Smooth muscle cell (in vitro differentiated cells): ENCODE measurements around the gene TFDP1. TPM values are rescaled to one million over a fixed set of nuclear protein-coding genes. Genes with fewer than 3 reads are reported as not detected.
"Not testable (repeated sequence)": the region's sequence is repeated elsewhere in the genome, so short reads cannot be mapped to it uniquely, and the experiment has no call there.

Experiments used
- DNase-seq: peaks from one replicate; lab custom pipeline; 2025; ENCODE audit not compliant: unreplicated experiment; lab: John Stamatoyannopoulos, UW
- H2AFZ ChIP-seq: fragments of 200-600 bp; sonication (generic); 2 replicates; pipeline ENCODE4 v1.6.0; 2016; ENCODE audit warnings: antibody characterized with exemption, low read depth, mild to moderate bottlenecking
- H3F3A ChIP-seq: fragments of 200-600 bp; sonication (generic); 2 replicates; pipeline ENCODE4 v1.6.0; 2017; ENCODE audit warnings: antibody characterized with exemption, low read depth
- H3K27ac ChIP-seq: fragments of 200-600 bp; sonication (generic); 2 replicates; pipeline ENCODE4 v1.5.1; 2016; ENCODE audit warnings: low read depth, mild to moderate bottlenecking
- H3K27me3 ChIP-seq: fragments of 200-600 bp; sonication (generic); 2 replicates; pipeline ENCODE4 v1.6.1; 2016; ENCODE audit warnings: low read depth, mild to moderate bottlenecking
- H3K36me3 ChIP-seq: fragments of 200-600 bp; sonication (generic); 2 replicates; pipeline ENCODE4 v1.5.1; 2016; ENCODE audit warnings: low read depth
- H3K4me1 ChIP-seq: fragments of 200-600 bp; sonication (generic); 2 replicates; pipeline ENCODE4 v1.5.1; 2016; ENCODE audit warnings: low read depth
- H3K4me2 ChIP-seq: fragments of 200-600 bp; sonication (generic); 2 replicates; pipeline ENCODE4 v1.6.0; 2016; ENCODE audit warnings: mild to moderate bottlenecking
- H3K4me3 ChIP-seq: fragments of 200-600 bp; sonication (generic); 2 replicates; pipeline ENCODE4 v1.5.1; 2016; ENCODE audit warnings: mild to moderate bottlenecking
- H3K79me2 ChIP-seq: fragments of 200-600 bp; sonication (generic); 2 replicates; pipeline ENCODE4 v1.6.0; 2016; ENCODE audit warnings: low read depth, mild to moderate bottlenecking
- H3K9ac ChIP-seq: fragments of 200-600 bp; sonication (generic); 2 replicates; pipeline ENCODE4 v1.6.0; 2016; ENCODE audit warnings: low read depth
- H3K9me3 ChIP-seq: fragments of 200-600 bp; sonication (generic); replicated peaks from 2 replicates; pipeline ENCODE4 v1.5.1; 2016; ENCODE audit warnings: low read depth
- H4K20me1 ChIP-seq: fragments of 200-600 bp; sonication (generic); 2 replicates; pipeline ENCODE4 v1.6.0; 2016; ENCODE audit warnings: low read depth
- WGBS: methylation state at CpG from one replicate; pipeline ENCODE4 v1.1.7; 2016; ENCODE audit warnings: low lambda C conversion rate; 5-methylcytosine and 5-hydroxymethylcytosine counted together
- polyA plus RNA-seq: library from polyadenylated mRNA; unstranded; fragments of >200 nt; fragmentation: Nextera tagmentation; extraction: Ambion mirVana; gene quantifications from 2 replicates; pipeline ENCODE4 v1.2.1, GENCODE V29; 2016
- total RNA-seq: library from RNA; depleted of rRNA; stranded (reverse); fragments of >200 nt; gene quantifications from 2 replicates; pipeline ENCODE4 v1.2.3, GENCODE V29; 2014
- TF ChIP-seq, protein P1 (sequence below): fragments of 200-600 bp; sonication (generic); IDR thresholded peaks from 2 replicates; pipeline ENCODE4 v1.5.1; 2017; ENCODE audit warnings: borderline replicate concordance, mild to moderate bottlenecking, antibody characterized with exemption; ENCODE audit not compliant: insufficient read depth, poor library complexity, severe bottlenecking

Gene TFDP1
- total and polyA plus RNA-seq, 2 experiments from 2014 or later = 52.8 to 53.6 TPM

DNA sequence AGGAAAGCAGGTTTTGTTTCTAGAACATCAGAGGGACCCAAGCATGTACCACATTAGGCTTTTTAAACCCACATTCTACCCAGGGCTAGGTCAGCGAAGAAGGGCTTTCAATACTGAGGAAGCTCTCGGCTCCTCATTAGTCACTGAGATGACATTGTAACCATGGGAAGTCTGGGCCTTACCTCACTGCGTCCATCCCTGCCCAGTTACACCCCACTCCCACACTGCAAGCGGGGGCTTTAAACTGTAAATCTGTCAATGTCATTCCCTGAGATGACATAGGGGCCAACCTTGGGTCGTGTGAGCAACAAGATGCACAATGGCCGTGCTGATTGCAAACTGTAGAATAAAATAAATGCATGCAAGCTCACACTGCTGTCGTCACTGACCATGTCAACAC, 21.7 kb upstream of the TFDP1 start:
- TF ChIP-seq, protein P1, sequence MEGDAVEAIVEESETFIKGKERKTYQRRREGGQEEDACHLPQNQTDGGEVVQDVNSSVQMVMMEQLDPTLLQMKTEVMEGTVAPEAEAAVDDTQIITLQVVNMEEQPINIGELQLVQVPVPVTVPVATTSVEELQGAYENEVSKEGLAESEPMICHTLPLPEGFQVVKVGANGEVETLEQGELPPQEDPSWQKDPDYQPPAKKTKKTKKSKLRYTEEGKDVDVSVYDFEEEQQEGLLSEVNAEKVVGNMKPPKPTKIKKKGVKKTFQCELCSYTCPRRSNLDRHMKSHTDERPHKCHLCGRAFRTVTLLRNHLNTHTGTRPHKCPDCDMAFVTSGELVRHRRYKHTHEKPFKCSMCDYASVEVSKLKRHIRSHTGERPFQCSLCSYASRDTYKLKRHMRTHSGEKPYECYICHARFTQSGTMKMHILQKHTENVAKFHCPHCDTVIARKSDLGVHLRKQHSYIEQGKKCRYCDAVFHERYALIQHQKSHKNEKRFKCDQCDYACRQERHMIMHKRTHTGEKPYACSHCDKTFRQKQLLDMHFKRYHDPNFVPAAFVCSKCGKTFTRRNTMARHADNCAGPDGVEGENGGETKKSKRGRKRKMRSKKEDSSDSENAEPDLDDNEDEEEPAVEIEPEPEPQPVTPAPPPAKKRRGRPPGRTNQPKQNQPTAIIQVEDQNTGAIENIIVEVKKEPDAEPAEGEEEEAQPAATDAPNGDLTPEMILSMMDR = no peak
- 77% methylated on average over 7 of the region's 7 CpGs for WGBS

DNA sequence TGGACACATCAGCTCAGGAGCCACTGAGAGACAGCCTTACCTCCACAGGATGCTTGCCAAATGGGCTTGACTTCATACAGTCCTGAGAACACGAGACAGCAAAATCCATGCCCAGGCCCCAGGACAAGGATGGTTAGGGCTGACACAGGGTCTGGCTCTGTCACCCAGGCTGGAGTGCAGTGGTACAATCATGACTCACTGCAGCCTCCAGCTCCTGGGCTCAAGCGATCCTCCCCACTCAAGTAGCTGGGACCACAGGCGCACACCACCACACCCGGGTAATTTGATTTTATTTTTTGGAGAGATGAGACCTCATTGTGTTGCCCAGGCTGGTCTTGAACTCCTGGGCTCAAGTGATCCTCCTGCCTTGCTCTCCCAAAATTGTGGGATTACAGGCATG, 21.0 kb upstream of the TFDP1 start:
- H2AFZ ChIP-seq, DNase-seq, H4K20me1 ChIP-seq, H3K27ac ChIP-seq, H3K79me2 ChIP-seq, H3K4me1 ChIP-seq, H3K36me3 ChIP-seq, H3K9ac ChIP-seq, H3K4me2 ChIP-seq, H3K4me3 ChIP-seq, H3F3A ChIP-seq, H3K9me3 ChIP-seq, H3K27me3 ChIP-seq: not testable (repeated sequence)
- 73% methylated on average over 4 of the region's 4 CpGs for WGBS

More for the DNA sequence above, 21.7 kb upstream of the TFDP1 start:
- no peak overlapping the region for H2AFZ ChIP-seq
- H3K79me2 ChIP-seq = no peaks in the 10 kb centered on the region
- H3K27ac ChIP-seq = no peak overlapping the region
- H3K9ac ChIP-seq = no peak overlapping the region
- no peaks in the 10 kb centered on the region for H3K4me1 ChIP-seq
- H3K27me3 ChIP-seq = no peaks in the 10 kb centered on the region
- H4K20me1 ChIP-seq = no peaks in the 10 kb centered on the region
- no peaks in the 10 kb centered on the region for H3F3A ChIP-seq
- H3K36me3 ChIP-seq = no peaks in the 10 kb centered on the region
- no peak overlapping the region for H3K4me3 ChIP-seq
- H3K9me3 ChIP-seq = no peaks in the 10 kb centered on the region
- no peak for DNase-seq
- H3K4me2 ChIP-seq = no peak overlapping the region

DNA sequence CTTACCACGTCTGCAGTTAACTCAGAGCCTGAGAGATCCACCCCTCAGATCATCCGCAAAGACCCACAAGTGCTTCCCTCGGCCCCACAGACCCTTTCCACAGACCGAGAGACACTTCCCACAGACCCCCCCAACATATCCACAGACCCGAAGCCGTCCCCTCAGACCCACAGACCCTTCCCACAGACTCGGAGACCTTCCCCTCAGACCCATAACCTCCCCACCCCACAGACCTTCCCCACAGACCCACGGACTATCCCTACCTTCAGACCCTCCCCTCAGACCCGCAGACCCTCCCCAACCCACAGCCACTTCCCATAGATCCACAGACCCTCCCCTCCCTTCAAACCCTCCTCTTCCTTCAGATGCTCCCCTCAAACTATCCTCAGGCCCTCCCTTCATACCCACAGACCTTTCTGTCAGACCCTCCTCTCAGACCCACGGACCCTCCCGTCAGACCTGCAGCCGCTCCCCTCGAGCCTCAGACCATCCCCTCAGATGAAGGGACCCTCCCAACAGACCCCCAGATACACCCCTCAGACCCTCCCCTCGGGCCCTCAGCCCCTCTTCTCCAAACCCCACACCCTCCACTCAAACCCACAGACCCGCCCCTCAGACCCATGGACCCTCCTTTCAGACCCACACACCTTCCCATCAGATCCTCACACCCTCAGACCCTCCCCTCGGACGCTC, 20.1 kb upstream of the TFDP1 start:
- TF ChIP-seq, protein P1 = no peak
- Histone ChIP-seq H3K4me2 (no peak overlapping the region), H3K27ac (no peak overlapping the region), H2AFZ (no peak overlapping the region), H3K9ac (no peak overlapping the region), H3F3A (no peaks in the 10 kb centered on the region), H3K4me3 (no peak overlapping the region), H3K36me3 (no peaks in the 10 kb centered on the region), H4K20me1 (no peaks in the 10 kb centered on the region), H3K79me2 (no peaks in the 10 kb centered on the region), H3K27me3 (no peaks in the 10 kb centered on the region), H3K9me3 (no peaks in the 10 kb centered on the region), H3K4me1 (no peaks in the 10 kb centered on the region)
- WGBS = 86% methylated on average over 13 of the region's 17 CpGs
- DNase-seq = no peak

DNA sequence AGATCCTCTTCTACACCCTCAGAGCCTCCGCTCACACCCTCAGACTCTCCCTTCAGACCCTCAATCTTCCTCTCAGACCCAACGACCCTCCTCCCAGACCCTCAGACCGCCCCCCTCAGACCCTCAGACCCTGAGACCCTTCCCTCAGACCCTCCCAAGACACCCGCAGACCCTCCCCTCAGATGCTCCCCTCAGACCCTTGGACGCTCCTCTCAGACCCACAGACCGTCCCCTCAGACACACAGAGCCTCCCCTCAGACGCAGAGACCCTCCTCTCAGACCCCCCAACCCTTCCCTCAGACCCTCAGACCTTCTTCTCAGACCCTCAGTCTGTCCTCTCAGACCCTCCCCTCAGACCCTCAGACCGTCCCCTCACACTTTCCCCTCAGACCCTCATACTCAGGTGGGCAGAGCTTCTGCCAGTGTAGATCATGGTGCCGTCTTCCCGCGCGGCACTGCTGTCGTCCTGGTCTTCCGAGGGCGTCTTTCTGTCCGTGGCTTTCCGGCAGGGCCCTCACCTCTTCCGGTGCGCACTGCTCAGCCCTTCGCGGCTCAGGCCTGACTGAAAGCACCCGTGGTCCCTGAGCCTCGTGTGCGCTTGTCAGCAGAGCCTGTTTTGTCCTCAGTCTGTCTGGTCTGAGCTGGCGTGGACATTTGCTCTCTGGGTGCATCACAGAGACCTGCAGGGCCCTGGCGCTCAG, 18.9 kb upstream of the TFDP1 start:
- no peaks in the 10 kb centered on the region for H3K27me3 ChIP-seq
- no peaks in the 10 kb centered on the region for H3F3A ChIP-seq
- H2AFZ ChIP-seq = no peak overlapping the region
- H3K27ac ChIP-seq = no peak overlapping the region
- no peaks in the 10 kb centered on the region for H3K79me2 ChIP-seq
- TF ChIP-seq, protein P1 = no peak
- no peak overlapping the region for H3K9ac ChIP-seq
- H3K36me3 ChIP-seq = no peaks in the 10 kb centered on the region
- H3K4me2 ChIP-seq = no peak overlapping the region
- no peaks in the 10 kb centered on the region for H3K9me3 ChIP-seq
- H4K20me1 ChIP-seq = no peaks in the 10 kb centered on the region
- no peaks in the 10 kb centered on the region for H3K4me1 ChIP-seq
- 94% methylated on average over 19 of the region's 26 CpGs for WGBS
- no peak for DNase-seq
- no peak overlapping the region for H3K4me3 ChIP-seq
